Measurements from ENCODE around the gene ACTR8. TPM values are rescaled to one million over a fixed set of nuclear protein-coding genes. Genes with fewer than 3 reads are reported as not detected.

Gene ACTR8
- total and polyA plus RNA-seq, 2 of the 13 experiments (the other 11 are each of a cell fraction or from before 2014, with no cell fraction given): 15.5 to 29.0 TPM

DNA sequence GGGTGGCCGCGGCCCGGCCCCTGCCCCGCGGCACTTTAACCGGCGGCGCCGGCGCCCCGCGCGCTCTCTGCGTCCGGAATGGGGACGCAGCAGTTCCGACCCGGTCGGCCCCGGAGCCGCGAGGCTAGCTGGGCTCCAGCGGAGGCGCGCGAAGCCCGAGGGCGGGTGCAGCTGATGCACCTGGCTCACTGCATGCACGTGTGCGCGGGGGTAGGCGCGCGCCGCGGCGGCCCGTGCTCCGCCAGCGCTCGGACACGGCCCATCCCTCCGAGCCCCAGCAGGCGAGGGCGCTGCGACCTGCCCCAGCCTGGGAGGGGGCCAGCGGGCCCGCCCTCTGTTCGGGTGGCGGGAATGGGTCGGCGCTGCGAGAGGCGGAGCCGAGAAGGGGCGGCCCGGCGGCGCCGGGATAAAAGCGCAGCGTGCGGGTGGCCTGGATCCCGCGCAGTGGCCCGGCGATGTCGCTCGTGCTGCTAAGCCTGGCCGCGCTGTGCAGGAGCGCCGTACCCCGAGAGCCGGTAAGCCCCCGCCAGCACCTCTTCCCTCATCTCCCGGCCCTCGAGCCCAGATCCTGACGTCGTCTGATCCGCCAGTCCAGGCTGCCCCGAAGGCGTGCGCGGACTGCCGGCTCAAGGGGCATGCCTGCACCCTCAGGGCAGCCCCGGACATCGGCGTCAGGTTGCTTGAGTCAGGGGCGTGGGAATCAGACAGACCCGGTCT lies 35.7 kb downstream of the ACTR8 start, which contains the start of the genes CHDH and IL17RB (continued):
- TF ChIP-seq, protein P1, sequence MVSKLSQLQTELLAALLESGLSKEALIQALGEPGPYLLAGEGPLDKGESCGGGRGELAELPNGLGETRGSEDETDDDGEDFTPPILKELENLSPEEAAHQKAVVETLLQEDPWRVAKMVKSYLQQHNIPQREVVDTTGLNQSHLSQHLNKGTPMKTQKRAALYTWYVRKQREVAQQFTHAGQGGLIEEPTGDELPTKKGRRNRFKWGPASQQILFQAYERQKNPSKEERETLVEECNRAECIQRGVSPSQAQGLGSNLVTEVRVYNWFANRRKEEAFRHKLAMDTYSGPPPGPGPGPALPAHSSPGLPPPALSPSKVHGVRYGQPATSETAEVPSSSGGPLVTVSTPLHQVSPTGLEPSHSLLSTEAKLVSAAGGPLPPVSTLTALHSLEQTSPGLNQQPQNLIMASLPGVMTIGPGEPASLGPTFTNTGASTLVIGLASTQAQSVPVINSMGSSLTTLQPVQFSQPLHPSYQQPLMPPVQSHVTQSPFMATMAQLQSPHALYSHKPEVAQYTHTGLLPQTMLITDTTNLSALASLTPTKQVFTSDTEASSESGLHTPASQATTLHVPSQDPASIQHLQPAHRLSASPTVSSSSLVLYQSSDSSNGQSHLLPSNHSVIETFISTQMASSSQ (IDR thresholded peaks at IDR 0.05; ENCODE audit: low read depth): no peak; the same call in 1 of the 2 replicates
- TF ChIP-seq, protein P1 (CRISPR knock-in tag; IDR thresholded peaks at IDR 0.05; ENCODE audit: borderline replicate concordance): peak; percentile 56; the same call in 1 of the 2 replicates
- peak; percentile 82 for TF ChIP-seq CBX1 (IDR thresholded peaks at IDR 0.05; ENCODE audit: low read depth)
- TF ChIP-seq, protein P2, sequence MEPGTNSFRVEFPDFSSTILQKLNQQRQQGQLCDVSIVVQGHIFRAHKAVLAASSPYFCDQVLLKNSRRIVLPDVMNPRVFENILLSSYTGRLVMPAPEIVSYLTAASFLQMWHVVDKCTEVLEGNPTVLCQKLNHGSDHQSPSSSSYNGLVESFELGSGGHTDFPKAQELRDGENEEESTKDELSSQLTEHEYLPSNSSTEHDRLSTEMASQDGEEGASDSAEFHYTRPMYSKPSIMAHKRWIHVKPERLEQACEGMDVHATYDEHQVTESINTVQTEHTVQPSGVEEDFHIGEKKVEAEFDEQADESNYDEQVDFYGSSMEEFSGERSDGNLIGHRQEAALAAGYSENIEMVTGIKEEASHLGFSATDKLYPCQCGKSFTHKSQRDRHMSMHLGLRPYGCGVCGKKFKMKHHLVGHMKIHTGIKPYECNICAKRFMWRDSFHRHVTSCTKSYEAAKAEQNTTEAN (CRISPR knock-in tag; conservative IDR thresholded peaks at IDR 0.05): peak; percentile 66
- peak; percentile 59; the same call in 1 of the 2 replicates for TF ChIP-seq ZNF614 (CRISPR knock-in tag; IDR thresholded peaks at IDR 0.05; ENCODE audit: borderline replicate concordance)
- TF ChIP-seq KLF6 (CRISPR knock-in tag; IDR thresholded peaks at IDR 0.05): peak; percentile 91
- no peak for TF ChIP-seq SSRP1 (CRISPR knock-in tag; IDR thresholded peaks at IDR 0.05)
- TF ChIP-seq ZEB1 (IDR thresholded peaks at IDR 0.05; ENCODE audit: insufficient replicate concordance, low read depth): no peak
- TF ChIP-seq, protein P3, sequence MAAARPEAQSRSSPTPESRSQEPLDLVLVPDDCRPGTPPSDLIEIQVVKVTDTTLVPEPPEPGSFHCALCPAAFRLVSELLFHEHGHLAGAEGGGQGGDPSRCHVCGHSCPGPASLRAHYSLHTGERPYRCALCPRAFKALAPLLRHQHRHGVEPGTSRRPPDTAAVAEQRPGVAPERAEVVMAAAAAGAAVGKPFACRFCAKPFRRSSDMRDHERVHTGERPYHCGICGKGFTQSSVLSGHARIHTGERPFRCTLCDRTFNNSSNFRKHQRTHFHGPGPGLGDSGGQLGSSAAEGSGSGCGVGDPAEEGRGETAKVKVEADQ (CRISPR knock-in tag; IDR thresholded peaks at IDR 0.05; ENCODE audit: borderline replicate concordance): 0 out of 2 replicates have a peak, but pooled peaks have one; percentile 51
- peak; percentile 99 for TF ChIP-seq DR1 (CRISPR knock-in tag; IDR thresholded peaks at IDR 0.05)
- TF ChIP-seq ZNF570 (CRISPR knock-in tag; IDR thresholded peaks at IDR 0.05; ENCODE audit: borderline replicate concordance): no peak
- TF ChIP-seq BRCA1 (CRISPR knock-in tag; IDR thresholded peaks at IDR 0.05): peak; percentile 68; the same call in 1 of the 2 replicates
- TF ChIP-seq, protein P4, sequence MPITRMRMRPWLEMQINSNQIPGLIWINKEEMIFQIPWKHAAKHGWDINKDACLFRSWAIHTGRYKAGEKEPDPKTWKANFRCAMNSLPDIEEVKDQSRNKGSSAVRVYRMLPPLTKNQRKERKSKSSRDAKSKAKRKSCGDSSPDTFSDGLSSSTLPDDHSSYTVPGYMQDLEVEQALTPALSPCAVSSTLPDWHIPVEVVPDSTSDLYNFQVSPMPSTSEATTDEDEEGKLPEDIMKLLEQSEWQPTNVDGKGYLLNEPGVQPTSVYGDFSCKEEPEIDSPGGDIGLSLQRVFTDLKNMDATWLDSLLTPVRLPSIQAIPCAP (CRISPR knock-in tag; IDR thresholded peaks at IDR 0.05; ENCODE audit: low read depth): peak; percentile 94
- 0 out of 2 replicates have a peak, but pooled peaks have one; percentile 77 for TF ChIP-seq ZNF672 (CRISPR knock-in tag; IDR thresholded peaks at IDR 0.05)
- TF ChIP-seq, protein P5, sequence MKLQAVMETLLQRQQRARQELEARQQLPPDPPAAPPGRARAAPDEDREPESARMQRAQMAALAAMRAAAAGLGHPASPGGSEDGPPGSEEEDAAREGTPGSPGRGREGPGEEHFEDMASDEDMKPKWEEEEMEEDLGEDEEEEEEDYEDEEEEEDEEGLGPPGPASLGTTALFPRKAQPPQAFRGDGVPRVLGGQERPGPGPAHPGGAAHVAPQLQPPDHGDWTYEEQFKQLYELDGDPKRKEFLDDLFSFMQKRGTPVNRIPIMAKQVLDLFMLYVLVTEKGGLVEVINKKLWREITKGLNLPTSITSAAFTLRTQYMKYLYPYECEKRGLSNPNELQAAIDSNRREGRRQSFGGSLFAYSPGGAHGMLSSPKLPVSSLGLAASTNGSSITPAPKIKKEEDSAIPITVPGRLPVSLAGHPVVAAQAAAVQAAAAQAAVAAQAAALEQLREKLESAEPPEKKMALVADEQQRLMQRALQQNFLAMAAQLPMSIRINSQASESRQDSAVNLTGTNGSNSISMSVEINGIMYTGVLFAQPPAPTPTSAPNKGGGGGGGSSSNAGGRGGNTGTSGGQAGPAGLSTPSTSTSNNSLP (IDR thresholded peaks at IDR 0.05; ENCODE audit: low read depth, low read length): no peak
- peak; percentile 57; the same call in 1 of the 2 replicates for TF ChIP-seq PHF20 (CRISPR knock-in tag; IDR thresholded peaks at IDR 0.05)
- peak; percentile 83 for TF ChIP-seq TSC22D2 (CRISPR knock-in tag; IDR thresholded peaks at IDR 0.05; ENCODE audit: borderline replicate concordance)
- peak; percentile 58; the same call in 1 of the 2 replicates for TF ChIP-seq ZNF549 (CRISPR knock-in tag; IDR thresholded peaks at IDR 0.05)

All from HepG2 (cell line).